Stimulated activated CD8-positive, alpha-beta memory T cell treated with anti-CD3 and anti-CD28 coated beads, Interleukin-12 subunit alpha, Interleukin-12 subunit beta, amount 100 ng/mL, for 4 hours (primary cell): ENCODE measurements around the gene SIRT7.
"Not testable (repeated sequence)": the region's sequence is repeated elsewhere in the genome, so short reads cannot be mapped to it uniquely, and the experiment has no call there.

ENCODE experiments used
- DNase-seq: peaks from one replicate; pipeline ENCODE4 v3.0.0-alpha.2; 2020; ENCODE audit warnings: low read depth

Gene SIRT7

GRCh38 chr17:81954131-81955057 lies 36.4 kb upstream of the SIRT7 start:
- no peak for DNase-seq

- not testable (repeated sequence) for DNase-seq
Observed at GRCh38 chr17:81953443-81953842, 35.5 kb upstream of the SIRT7 start.

GRCh38 chr17:81952792-81953228 lies 34.8 kb upstream of the SIRT7 start:
- no peak for DNase-seq

- no peak for DNase-seq
Observed at GRCh38 chr17:81951785-81952684, 34.1 kb upstream of the SIRT7 start.

- no peak for DNase-seq
Observed at GRCh38 chr17:81950501-81950900, 32.5 kb upstream of the SIRT7 start.

GRCh38 chr17:81948635-81949378 lies 30.8 kb upstream of the SIRT7 start:
- DNase-seq = no peak

- no peak for DNase-seq
Observed at GRCh38 chr17:81947189-81947588, 29.2 kb upstream of the SIRT7 start, which contains the start of gene MYADML2. Gene MYADML2 (minus strand): TSS chr17:81947233. CDS start chr17:81941741, 5,492 bp downstream.

- no peak for DNase-seq
Observed at GRCh38 chr17:81944858-81945257, 26.9 kb upstream of the SIRT7 start.

GRCh38 chr17:81942167-81942553 lies 24.2 kb upstream of the SIRT7 start:
- no peak for DNase-seq

GRCh38 chr17:81941484-81942166 lies 23.6 kb upstream of the SIRT7 start:
- no peak for DNase-seq

- no peak for DNase-seq
Observed at GRCh38 chr17:81940538-81941483, 22.8 kb upstream of the SIRT7 start.

GRCh38 chr17:81939881-81940385 lies 22.0 kb upstream of the SIRT7 start:
- no peak for DNase-seq

- no peak for DNase-seq
Observed at GRCh38 chr17:81939218-81939617, 21.2 kb upstream of the SIRT7 start.

- no peak for DNase-seq
Observed at GRCh38 chr17:81935709-81936084, 17.7 kb upstream of the SIRT7 start.

- no peak for DNase-seq
Observed at GRCh38 chr17:81934850-81935708, 17.1 kb upstream of the SIRT7 start.

GRCh38 chr17:81934098-81934757 lies 16.3 kb upstream of the SIRT7 start:
- no peak for DNase-seq

GRCh38 chr17:81933178-81933699 lies 15.3 kb upstream of the SIRT7 start:
- no peak for DNase-seq

- no peak for DNase-seq
Observed at GRCh38 chr17:81932333-81932983, 14.5 kb upstream of the SIRT7 start.
